ENCODE measurements around the gene JMJD8.
A peak's percentile ranks its signal among the peaks of the same experiment; 100 is the strongest.

JMJD8 gene

GRCh38 chr16:674968-675883 lies 8.9 kb downstream of the JMJD8 start, which contains the start of gene RHBDL1:
TSS of gene RHBDL1 (plus strand) at chr16:675671. CDS start at chr16:675791, 120 bp downstream.
- DNase-seq: peak; percentile 6

GRCh38 chr16:674214-674881 lies 9.8 kb downstream of the JMJD8 start:
- DNase-seq: no peak

- DNase-seq: no peak
These were observed 10.6 kb downstream of the JMJD8 start for GRCh38 chr16:673399-673991.

- no peak for DNase-seq
These were observed 11.3 kb downstream of the JMJD8 start for GRCh38 chr16:672851-673250.

- DNase-seq: no peak
These were observed 11.8 kb downstream of the JMJD8 start for GRCh38 chr16:672371-672770.

GRCh38 chr16:671353-672131 lies 12.6 kb downstream of the JMJD8 start:
- no peak for DNase-seq

GRCh38 chr16:670485-671352 lies 13.4 kb downstream of the JMJD8 start:
- no peak for DNase-seq

GRCh38 chr16:669666-670065 lies 14.5 kb downstream of the JMJD8 start:
- no peak for DNase-seq

GRCh38 chr16:668519-669171 lies 15.5 kb downstream of the JMJD8 start:
- no peak for DNase-seq

- DNase-seq: peak; percentile 94
These were observed 16.2 kb downstream of the JMJD8 start, which contains the start of gene RHOT2 for GRCh38 chr16:667780-668518. TSS of gene RHOT2 (plus strand) at chr16:668132. CDS start at chr16:668200, 68 bp downstream.

GRCh38 chr16:667113-667779 lies 16.9 kb downstream of the JMJD8 start:
- DNase-seq: no peak

- DNase-seq: no peak
These were observed 17.6 kb downstream of the JMJD8 start for GRCh38 chr16:666572-666971.

- DNase-seq: no peak
These were observed 21.5 kb downstream of the JMJD8 start for GRCh38 chr16:662597-662996.

- DNase-seq: no peak
These were observed 22.0 kb downstream of the JMJD8 start for GRCh38 chr16:662095-662494.

- DNase-seq: no peak
These were observed 22.8 kb downstream of the JMJD8 start for GRCh38 chr16:661184-661821.

GRCh38 chr16:660459-661183 lies 23.5 kb downstream of the JMJD8 start:
- DNase-seq: peak; percentile 93

GRCh38 chr16:660132-660458 lies 24.0 kb downstream of the JMJD8 start:
- no peak for DNase-seq

GRCh38 chr16:659618-660017 lies 24.5 kb downstream of the JMJD8 start:
- no peak for DNase-seq
